GM12874 (cell line): ENCODE measurements around the gene TCERG1L.

Experiments
- TF ChIP-seq, protein P1 (sequence below): IDR thresholded peaks from 2 replicates; pipeline ENCODE4 v1.5.1; 2011; ENCODE audit warnings: low read depth, mild to moderate bottlenecking, control low read depth, low read length, moderate library complexity; ENCODE audit not compliant: insufficient read depth

TCERG1L gene

DNA sequence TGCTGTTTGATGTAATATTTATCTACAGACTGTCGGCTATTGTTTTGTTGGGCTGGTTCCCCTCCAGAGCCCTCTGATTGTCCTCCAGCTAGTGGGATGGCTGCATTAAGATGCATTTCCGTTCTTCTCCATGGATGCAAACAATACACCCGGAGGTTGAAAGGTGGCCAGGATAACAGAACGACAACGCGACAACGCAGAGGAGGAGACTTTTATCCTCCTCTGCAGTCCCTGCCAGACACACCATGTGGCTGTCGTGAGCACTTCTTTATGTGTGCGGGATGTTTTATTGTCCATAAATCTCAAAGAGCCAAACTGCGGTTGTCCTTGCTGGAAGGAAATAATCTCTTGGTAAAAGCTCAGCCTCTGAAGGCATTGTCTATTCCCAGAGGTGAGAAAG lies 39.1 kb upstream of the TCERG1L start:
- TF ChIP-seq, protein P1, sequence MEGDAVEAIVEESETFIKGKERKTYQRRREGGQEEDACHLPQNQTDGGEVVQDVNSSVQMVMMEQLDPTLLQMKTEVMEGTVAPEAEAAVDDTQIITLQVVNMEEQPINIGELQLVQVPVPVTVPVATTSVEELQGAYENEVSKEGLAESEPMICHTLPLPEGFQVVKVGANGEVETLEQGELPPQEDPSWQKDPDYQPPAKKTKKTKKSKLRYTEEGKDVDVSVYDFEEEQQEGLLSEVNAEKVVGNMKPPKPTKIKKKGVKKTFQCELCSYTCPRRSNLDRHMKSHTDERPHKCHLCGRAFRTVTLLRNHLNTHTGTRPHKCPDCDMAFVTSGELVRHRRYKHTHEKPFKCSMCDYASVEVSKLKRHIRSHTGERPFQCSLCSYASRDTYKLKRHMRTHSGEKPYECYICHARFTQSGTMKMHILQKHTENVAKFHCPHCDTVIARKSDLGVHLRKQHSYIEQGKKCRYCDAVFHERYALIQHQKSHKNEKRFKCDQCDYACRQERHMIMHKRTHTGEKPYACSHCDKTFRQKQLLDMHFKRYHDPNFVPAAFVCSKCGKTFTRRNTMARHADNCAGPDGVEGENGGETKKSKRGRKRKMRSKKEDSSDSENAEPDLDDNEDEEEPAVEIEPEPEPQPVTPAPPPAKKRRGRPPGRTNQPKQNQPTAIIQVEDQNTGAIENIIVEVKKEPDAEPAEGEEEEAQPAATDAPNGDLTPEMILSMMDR: no peak

DNA sequence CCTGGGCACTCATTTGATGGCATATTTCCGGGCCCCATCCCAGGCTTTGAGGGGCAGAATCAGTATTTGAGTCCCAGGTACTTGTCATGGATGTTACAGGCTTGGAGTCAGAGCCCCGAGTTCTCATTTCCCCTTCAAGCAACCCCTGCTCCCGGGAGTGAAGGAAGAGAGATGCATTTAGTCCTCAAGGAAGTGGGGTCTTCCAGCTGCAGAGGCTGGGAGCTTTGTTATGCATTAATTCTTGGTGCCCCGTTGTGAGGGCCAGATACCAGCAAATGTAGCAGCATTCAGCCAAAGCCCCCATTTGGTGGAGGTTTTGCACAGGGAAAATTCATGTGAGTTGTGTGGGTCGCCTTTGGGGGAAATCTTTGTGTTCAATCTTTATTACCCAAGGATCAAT lies 38.7 kb upstream of the TCERG1L start:
- TF ChIP-seq, protein P1: no peak

DNA sequence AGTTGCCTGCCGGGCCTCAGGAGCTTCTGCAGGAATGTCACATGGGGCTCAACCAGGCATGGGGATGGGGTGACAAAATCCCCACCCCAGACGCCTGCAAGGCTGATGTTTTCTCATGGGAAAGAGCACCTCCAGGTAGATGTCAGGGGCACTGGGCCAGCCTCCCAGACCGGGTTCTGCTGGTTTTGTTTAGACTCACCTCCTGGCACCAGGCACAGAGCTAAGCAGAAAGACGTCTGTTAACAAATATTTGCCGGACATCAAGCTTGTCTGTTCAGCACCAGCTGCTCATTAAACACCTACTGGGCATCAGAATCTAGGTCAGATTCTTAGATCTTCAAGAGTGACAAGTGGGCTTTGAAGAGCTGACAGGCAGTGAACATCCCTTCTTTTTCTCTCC lies 34.9 kb upstream of the TCERG1L start:
- TF ChIP-seq, protein P1: no peak

DNA sequence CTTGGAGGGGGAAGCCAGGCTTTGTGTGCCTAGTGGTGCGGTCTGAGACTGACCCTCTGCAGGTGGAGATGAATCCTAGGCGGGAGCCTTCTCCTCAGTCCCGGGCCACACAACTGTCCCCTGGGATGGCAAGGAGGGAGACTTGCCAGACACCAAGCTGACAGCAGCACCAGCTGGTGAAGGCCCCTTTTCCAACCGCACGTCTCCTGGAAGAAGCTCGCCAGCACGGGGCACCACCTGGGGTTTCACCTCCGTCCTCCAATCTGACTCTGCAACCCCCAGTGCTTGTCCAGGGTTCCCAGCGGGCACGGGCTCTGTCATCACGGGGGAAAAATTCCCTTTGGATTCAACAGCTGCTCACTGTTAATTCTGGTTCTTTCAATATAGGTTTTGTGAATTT lies 34.2 kb upstream of the TCERG1L start:
- TF ChIP-seq, protein P1: no peak

DNA sequence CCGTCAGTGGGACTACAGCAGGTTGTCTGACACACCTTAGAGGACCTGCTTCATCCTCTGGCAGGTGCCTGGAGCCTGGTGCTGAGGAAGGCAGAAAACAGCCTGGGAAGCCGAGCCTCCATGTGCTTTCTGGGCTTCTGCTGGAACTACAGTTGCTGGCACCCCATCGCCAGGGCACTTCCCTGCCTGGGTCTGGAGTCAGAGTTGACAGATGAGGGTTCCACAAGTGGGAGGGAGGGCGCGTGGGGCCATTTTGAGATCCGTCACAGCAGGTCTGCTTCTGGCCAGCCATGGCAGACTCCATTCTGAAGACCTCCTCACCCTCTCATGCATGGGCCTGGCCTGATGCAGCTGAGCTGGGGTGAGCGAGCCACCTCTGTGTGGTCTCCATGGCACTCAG lies 33.2 kb upstream of the TCERG1L start:
- TF ChIP-seq, protein P1: no peak

DNA sequence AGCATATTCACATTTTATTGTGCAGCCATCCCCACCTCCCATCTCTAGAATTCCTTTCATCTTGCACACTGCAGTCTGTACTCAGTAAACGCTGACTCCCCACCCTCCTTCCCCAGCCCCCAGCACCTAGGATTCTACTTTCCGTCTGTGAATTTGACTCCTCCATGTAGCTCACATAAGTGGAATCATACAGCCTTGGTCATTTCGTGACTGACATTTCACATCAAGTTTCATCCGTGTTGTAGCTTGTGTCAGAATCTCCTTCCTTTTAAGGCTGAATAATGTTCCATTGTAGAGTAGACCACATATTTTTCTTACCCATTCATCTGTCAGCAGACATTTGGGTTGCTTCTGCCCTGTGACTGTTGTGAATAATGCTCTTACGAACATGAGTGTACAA lies 26.2 kb upstream of the TCERG1L start:
- TF ChIP-seq, protein P1: no peak

DNA sequence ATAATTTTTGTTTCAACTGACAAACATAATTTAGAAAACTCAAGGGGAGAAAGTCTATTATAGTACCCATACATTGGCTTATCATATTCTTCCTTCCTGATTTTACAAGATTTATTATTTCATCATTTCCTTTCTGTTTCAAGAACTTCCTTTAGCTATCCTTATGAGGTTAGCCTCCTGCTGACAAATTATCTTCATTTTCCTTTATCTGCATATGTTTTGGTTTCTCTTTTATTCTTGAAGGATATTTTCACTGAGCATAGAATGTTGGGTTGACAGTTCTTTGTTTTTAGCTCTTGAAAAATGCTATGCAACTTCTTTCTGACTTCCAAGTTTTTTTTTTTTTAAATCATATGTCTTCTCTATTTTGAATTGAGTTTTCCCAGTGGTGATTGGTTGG lies 21.3 kb upstream of the TCERG1L start:
- TF ChIP-seq, protein P1: no peak

DNA sequence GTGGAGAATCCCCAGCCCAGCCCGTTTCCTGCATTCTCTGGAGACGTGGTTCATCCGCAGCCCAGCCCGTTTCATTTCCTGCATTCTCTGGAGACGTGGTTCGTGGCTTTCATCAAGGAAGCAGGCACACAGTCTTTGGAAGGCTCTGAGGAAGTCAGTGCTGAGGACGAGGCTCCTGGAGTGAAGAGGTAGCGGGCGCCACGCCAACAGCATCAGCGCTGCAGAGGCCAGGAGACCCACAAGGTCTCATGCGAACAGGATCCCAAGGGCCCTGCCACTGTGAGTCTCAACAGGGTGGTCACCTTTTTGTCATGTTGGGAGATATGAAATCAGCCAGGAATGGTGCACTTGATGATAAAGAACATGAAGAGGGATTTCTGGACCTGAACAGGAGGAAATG lies 12.4 kb upstream of the TCERG1L start:
- TF ChIP-seq, protein P1: no peak
